Measurements from ENCODE around the gene GPC5.
"Not testable (repeated sequence)": the region's sequence is repeated elsewhere in the genome, so short reads cannot be mapped to it uniquely, and the experiment has no call there.

GPC5 gene

DNA sequence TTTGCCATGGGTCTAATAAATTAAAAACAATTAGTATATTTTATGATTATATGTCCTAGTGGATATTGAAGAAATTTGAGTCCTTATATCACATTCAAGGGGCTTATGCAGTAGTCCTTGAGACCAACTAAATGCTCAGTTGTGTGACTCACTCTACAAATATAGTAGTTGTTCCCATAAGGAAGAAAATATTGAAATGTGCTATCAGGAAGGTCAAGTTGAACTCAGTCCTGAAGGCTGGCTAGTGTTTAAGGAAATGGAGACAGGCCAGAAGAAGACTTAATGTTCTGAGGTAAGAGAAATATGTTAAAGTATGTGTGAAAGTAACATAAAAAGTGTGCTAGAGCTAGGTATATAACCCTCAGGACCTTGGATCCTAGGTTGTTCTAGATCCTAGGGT, 1062.1 kb downstream of the GPC5 start:
- no peak for DNase-seq (ENCODE audit: low read depth in 2 of 2)

DNA sequence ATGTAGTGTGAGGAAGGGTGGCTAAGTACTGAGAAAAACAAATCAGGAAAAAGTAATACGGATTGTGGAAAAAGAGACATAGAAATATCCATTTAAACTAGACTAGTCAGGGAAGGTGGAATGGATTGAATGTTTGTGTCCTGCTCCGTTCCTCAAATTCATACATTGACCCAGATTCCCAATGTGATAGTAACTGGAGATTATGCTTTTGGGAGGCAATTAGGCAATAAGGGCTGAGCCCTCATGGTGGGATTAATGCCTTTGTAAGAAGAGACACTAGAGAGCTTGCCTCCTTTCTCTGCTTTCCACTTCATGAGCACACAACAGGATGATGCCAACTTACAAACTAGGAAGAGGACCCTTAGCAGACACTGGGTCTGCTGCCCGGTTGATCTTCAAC, 1063.0 kb downstream of the GPC5 start:
- no peak for DNase-seq (ENCODE audit: low read depth in 2 of 2)

DNA sequence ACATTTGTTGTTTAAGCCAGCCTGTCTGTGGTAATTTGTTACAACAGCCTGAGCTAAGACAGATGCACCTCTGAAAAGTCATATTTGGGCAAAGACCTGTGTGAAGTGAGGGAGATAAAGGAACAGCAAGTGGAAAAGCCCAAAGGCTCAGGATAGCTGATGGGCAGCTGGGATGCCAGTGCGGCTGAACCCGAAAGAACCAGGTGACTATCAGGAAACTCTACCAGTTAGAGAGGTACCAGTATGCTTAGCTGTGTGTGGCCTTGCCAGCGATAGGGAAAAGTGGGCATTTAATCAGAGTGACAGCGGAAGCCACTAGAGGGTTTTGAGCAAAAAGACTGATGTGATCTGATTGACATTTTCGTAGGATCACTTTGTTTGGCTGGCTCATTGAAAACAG, 1063.4 kb downstream of the GPC5 start:
- no peak for DNase-seq (ENCODE audit: low read depth in 2 of 2)

DNA sequence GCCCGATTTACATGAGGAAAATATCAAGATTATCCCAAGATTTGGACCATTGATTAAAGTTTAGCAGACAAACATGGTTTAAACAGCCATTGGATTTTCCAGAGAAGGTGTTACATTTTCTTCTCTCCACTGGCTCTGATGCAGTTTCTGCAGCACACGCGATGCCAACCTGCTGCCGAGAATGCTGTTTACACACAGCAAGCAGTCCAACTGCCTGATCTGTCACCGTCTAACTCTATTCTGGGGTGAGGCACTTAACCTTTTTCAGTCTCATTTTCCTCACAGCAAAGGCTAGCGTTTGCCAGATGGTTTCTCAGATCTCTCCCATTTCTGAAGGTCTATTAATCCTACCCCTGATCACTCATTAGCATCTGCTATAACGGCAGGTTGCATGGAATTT, 1064.7 kb downstream of the GPC5 start:
- no peak for DNase-seq (ENCODE audit: low read depth in 2 of 2)

DNA sequence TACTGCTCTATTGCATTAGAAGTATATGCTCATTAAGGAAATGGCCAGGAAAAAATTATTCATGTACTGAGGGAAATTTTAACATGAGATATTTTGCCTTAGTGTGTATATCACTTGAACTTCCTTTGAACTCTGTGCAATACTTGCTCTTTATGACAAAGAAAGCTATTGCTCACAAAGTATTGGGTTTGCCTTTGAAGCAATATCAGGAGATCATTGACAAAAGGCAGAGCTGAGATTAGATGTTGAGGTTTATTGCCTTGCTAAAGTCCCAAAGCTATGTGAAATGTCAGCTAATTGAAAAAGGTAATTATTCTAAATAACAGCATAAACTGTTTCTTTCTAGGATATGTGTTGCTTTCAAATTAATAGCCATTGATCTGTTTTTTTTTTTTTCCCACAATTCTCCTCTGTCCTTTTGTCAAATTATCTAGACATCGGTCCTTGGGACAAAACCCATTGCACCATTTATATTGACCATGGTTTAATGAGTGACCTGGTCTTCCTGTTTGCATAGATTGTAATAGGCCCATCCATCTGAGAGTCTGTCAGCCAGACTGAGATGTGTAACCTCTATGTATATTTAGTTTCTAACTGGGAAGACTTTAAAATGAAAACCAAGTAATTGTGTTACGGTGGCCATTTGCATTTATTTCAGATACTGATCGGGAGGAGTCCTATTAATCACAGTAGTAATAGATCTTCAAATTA, 1075.5 kb downstream of the GPC5 start:
- no peak for DNase-seq (ENCODE audit: low read depth in 2 of 2)

DNA sequence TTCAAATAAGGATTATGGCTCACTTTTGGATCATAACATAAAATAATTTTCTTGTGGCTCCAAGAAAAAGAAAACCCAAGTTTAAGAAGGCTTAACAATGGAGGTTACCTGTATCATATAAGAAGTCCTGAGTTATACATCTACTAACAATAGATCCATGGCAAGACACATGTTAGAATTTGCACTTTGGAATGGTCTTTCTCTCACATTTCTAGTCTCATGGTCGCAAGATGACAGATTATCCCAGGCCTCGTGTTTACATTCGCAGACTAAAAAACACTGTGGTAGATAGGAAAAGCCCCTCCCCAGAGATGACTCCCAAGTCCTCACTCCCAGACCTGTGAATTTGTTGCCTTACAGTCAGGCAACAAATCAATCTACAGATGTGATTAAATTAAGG, 1082.0 kb downstream of the GPC5 start:
- DNase-seq (ENCODE audit: low read depth in 2 of 2), result no peak

DNA sequence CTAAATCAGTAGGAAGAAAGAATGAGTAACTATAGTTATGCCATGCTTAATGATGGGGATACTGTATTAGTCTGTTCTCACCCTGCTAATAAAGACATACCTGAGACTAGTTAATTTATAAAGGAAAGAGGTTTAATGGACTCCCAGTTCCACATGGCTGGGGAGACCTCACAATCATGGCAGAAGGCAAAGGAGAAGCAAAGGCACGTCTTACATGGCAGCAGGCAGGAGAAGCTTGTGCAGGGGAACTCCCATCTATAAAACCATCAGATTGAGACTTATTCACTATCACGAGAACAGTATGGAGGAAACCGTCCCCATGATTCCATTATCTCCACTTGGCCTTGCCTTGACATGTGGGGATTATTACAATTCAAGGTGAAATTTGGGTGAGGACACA, 1084.4 kb downstream of the GPC5 start:
- DNase-seq (ENCODE audit: low read depth in 2 of 2), result not testable (repeated sequence)

DNA sequence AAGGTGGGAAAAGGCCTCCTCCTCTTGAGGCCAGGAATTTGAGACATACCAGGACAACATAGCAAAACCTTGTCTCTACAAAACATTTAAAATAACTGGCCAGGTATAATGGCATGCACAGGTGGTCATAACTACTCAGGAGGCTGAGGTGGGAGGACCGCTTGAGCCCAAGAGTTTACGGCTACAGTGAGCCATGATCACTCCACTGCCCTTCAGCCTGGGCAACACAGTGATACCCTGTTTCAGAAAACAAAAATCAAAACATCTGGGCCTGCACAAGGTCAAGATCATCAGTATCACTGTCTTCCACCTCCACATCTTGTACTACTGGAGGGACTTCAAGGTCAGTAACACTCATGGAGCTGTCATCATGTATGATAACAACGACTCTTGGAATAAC, 1085.5 kb downstream of the GPC5 start:
- DNase-seq (ENCODE audit: low read depth in 2 of 2), result no peak

DNA sequence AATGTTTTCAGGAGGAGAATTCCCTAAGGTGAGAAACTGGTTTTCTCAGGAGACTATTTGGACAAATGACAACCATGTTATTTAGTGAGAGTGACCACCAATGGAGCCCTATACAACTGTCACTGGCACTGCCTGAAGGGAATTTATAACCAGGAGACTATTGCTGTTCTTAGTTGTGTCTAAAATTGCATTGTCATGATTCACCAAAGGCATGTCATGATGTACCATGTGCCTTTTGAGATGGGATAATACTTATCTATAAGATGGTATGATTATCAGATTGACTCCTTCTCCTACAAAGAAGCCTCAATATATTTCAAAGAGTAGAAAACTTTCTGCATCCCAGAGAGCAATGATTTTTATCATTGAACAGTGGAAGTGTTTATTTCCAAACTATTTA, 1088.8 kb downstream of the GPC5 start:
- no peak for DNase-seq (ENCODE audit: low read depth in 2 of 2)

DNA sequence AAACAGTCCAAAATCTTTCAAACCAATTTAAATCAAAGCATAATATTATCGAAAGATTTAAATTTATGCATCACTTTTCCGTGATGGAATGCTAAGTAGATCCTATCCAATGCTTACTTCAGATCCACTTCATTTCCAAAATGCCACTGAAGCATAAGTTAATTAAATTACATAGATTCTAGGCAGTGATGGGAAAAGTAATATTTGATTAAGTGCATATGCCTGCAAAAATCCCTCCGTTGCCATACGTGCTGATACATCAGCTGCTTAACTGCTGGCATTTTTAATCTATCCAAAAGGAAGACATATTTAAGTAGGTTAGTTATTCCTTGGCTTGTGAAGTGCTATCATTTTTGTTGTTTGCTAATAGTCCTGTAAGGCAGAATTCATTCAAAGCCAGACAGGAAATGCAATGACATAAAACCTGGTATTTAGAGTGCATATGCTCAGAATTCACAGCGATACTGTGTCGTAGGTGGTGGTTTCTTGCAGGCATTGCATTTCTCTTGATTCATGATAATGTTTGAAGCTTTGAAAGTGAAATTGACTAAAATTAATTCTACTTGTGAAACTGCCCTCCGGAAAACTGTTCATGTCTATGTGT, 1089.9 kb downstream of the GPC5 start:
- no peak for DNase-seq (ENCODE audit: low read depth in 2 of 2)

DNA sequence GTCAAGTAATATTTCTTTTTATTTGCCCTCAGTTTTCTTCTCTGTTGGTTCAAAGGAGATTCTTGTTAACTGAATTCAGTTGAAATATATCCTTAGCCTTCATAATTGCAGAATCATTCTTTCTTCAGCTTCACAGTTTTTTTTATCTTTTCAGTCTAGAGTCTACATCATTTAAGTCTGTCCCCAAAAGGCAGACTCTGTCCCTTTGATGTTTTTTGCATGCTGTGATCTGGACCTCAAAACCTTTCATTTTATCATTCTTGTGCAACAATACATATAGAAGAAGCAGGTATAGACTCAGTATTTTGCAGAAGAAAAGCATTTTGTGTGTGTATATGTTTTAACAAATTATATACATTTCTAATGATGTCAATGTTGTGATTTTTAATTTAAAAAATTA, 1093.4 kb downstream of the GPC5 start:
- no peak for DNase-seq (ENCODE audit: low read depth in 2 of 2)

DNA sequence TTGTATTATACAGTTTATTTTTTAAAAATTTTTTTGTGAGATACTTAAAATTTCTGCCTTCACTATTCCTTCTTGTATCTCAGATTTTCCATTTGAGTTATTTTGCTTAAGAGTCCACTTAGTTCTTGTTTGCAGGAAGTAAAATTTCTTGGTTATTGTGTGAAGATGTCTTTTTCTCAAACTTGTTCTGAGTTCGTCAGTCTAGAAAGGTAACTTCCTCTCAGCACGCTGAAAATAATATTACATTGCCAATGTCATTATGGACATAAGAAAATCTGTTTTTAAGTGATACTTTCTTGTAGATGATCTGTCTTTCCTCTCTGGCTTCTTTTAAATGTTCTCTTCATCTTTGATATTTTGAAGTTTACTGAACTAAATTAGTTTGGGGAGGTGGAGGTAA, 1096.5 kb downstream of the GPC5 start:
- no peak for DNase-seq (ENCODE audit: low read depth in 2 of 2)

DNA sequence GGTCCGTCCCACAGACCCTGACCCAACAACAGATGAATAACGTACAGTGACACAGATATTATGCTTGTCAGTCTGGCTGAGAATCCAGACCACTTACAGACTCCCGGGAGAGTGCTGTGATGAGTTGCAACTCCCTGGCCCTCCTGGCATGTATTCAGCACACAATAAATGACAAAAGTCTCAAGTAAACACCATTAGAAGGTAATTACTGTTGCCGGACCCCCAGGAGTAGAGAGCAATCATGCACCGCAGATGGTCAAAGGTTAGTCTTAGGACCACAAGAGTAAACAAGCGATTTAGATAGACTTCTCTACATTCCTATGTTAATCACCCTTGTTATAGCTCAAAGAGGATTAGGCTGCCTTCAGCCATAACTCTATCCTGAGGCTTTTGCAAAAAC, 1101.8 kb downstream of the GPC5 start:
- no peak for DNase-seq (ENCODE audit: low read depth in 2 of 2)

DNA sequence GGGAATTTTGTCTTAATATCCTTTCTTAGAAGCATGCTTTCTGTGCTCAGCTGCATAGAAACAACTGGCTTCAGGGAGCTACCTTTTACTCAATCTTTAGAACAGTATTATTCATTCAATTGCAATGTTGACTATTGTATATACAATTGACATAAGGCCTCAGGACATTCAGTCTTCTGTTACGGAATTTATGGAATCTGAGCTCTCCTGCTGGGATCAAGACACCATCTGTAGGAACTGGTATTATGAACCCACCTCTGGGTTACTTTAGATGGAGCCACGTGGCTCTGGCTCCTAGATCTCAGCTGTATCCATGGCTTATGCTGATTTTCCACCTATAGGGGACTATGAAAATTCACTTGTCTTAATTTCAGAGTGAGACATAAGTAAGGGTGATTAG, 1112.0 kb downstream of the GPC5 start:
- DNase-seq (ENCODE audit: low read depth in 2 of 2), result no peak

DNA sequence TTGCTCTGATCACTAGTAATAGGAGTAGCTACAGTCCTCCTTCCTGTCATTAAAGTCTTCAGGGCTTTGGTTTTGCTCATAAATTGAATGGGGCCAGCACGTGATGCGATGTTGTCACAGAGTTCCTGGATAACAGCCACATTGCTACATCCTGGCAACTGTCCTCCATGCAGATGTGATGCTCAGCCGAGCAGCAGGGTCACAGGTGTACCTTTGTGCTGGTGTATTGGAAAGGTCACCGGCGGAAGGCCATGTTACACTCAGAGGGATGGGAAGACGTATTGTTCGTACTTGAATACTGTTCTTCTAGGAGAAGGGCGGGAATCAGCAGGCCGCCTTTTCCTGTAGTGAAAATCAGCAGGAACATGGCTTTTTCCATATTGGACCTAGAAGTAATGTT, 1114.4 kb downstream of the GPC5 start:
- no peak for DNase-seq (ENCODE audit: low read depth in 2 of 2)

DNA sequence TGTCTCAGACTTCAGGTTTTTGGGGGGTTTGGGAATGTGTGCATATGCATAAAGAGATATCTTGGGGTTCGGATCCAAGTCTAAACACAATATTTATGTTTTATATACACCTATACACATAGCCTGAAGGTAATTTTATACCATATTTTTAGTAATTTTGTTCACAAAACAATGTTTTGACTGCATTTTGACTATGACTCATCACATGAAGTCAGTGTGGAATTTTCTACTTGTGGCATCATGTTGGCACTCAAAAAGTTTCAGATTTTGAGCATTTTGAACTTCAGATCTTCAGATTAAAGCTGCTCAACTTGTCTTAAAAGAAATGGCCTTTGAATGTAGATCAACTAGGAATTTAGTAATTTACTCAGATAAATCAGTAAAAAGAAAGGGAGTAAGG, 1115.3 kb downstream of the GPC5 start:
- no peak for DNase-seq (ENCODE audit: low read depth in 2 of 2)

DNA sequence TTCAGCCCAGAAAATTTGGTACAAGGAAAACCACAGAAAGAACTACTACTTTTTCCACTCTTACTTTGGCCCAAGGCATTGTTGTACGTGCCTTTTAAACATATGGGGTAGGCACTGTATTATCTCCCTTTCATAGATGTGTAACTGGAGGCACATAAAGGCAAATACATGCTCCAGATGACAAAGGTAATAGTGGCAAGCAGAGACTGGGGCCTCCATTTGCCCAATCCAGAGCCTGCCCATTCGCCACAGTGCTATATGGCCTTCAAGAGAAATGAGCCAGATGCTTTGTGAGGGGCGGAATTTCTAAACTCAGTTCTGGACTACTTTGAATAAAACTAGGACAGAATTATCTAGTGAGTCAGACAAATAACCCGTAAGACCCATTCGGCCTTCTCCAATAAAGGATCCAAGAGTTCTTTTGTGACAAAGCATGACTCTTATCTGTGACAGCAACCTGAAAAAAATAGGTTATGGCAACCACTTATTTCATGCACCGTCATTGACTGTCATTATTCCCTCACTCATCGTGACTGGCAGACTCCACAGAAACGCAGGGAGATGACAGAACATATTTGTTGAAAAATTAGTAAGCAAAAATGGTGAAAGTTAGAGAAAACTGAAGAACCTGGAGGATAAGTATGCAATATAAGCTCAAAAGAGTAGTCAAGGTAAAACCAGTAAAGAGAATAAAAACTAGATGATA, 1116.2 kb downstream of the GPC5 start:
- no peak for DNase-seq (ENCODE audit: low read depth in 2 of 2)

DNA sequence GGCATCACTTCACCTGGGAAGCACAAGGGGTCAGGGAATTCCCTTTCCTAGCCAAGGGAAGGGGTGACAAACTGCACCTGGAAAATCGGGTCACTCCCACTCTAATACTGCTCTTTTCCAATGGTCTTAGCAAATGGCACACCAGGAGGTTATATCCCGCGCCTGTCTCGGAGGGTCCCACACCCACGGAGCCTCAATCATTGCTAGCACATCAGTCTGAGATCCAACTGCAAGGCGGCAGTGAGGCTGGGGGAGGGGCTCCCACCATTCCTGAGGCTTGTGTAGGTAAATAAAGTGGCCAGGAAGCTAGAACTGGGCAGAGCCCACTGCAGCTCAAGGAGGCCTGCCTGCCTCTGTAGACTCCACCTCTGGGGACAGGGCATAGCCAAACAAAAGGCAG, 1118.5 kb downstream of the GPC5 start:
- not testable (repeated sequence) for DNase-seq (ENCODE audit: low read depth in 2 of 2)

DNA sequence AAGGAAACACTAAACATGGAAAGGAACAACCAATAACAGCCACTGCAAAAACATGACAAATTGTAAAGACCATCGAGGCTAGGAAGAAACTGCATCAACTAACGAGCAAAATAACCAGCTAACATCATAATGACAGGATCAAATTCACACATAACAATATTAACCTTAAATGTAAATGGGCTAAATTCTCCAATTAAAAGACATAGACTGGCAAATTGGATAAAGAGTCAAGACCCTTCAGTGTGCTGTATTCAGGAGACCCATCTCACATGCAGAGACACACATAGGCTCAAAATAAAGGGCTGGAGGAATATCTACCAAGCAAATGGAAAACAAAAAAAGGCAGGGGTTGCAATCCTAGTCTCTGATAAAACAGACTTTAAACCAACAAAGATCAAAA, 1120.2 kb downstream of the GPC5 start:
- not testable (repeated sequence) for DNase-seq (ENCODE audit: low read depth in 2 of 2)

DNA sequence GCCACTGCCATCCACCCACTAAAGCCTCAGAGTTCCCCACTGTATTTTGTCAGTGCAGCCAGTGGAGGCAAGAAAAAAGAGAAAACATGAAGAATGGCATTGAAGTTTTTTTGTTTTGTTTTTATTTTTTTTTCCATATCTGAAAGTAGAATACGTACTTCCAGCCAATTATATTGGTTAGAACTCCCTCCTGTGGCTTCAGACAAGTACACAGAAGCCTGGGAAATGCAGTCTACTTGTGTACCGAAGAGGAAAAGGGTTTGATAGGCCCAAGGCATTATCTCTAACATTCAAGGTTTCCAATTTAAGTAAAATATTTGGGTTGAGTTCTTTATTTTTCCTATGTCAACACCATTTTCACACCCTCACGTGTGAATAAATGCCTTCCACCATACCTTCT, 1131.9 kb downstream of the GPC5 start:
- DNase-seq (ENCODE audit: low read depth in 2 of 2), result no peak

DNA sequence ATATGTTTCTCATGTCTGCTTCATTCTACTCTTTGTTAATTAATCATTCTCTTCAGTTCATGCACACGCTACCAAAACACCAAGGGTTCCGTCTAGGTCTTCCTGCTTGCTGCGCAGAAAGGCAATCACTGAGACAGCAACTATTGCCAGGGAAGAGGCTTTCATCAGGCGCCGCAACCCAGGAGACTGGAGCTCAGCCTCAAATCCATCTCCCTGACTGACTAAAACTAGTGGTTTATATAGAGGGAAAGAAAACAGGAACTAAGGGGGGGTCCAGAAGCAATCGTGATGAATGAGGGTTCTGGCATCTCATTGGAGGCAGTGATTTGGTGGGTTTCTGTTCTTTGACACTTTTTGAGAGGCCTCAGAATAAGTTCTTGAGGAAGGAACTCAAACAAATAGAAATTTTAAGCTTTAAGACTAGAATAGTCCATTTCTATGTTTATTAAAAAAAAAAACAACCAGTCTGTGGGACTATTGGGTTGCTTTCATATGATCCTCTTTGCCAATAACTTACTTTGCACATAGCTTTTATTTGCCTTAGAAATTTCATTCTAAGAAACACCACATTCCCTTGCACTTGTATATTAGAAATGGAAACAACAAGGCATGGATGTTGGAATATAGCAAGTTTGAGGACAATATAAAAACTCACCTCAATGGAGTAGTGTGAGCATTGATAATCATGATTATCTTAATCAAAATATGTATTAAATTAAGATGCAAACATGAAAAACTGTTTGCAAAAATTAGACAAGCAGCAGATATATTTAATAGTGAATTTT, 1137.0 kb downstream of the GPC5 start:
- DNase-seq (ENCODE audit: low read depth in 2 of 2), result no peak

DNA sequence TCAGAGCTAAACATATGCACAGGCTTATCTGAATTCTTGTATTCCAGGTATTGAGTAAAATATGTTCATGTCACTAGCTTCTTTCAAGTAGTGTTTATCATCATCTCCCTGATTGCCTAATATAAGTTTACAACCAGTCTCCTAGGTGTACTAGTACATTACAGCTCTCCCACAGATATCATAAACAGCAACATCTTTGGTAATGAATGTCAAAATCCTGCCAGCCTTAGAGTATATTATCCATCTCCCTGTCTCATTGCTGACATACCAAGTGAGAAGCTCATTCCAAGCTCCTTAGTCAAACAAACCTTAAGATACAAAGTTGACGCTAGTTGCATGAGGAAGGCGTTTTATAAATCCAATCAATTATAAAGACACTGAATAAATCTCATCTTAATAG, 1139.0 kb downstream of the GPC5 start:
- DNase-seq (ENCODE audit: low read depth in 2 of 2), result no peak

DNA sequence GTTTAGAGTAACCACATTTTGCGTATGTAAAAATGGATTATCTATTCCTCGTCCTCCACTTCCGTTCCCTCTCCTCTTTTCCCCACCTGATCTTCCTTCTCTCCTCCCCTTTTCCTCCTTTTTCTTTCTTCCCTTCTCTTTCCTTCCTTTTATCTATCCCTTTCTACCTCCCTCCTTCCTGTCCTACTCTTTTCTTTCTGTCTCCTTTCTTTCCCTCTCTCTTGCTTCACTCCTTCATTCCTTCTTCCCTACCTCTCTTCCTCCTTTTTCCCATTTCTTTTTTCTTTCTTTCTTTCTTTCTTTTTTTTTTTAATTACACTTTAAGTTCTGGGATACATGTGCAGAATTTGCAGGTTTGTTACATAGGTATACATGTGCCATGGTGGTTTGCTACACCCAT, 1139.7 kb downstream of the GPC5 start:
- DNase-seq (ENCODE audit: low read depth in 2 of 2), result no peak
